ENCODE results near the gene FLOT1. TPM values are rescaled to one million over a fixed set of nuclear protein-coding genes. Genes with fewer than 3 reads are reported as not detected.
A peak's percentile ranks its signal among the peaks of the same experiment; 100 is the strongest.

Gene FLOT1
- total RNA-seq, 1 experiment from 2014 or later = 111 TPM

DNA sequence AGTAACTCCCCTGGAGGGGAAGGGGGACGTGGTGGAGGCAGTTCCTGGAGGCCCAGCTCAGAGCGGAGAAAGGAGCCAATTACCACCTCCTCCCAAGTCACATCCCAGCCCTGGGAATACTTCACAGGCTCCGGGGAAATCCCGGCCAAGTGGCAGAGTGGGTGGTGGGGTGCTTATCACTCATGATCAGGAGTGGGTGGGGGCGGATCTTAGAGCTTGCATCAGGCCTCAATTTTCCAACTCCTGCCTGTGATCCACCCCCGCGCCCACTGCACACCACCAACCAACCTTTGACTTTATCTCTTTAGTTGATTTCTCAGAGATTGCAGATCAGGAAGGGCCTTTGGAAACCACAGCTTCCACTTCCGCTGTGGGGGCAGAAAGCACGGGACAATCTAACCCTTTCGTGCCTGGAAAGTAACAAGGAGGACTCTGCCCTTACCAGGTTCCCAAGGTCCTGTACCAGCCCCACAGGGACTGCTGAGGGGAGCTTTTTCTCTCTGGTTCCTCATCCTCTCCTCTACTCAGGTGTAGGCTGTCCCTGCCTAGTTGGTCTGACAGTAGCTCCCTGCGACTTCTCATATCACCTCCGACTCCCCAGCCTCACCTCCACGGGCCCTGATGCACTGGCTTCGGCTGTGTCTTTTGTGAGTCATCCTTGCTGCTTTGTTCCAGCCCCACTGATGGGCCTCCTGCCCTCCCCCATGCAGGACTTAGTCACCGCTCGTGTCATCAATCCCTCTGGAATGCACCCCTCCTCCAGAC lies 26.8 kb upstream of the FLOT1 start:
- Histone ChIP-seq H3K4me2 (ENCODE audit: insufficient read depth, insufficient read length, low read length) (peak overlapping the region; percentile 5), H2BK12ac (ENCODE audit: insufficient read length, low read depth, low read length) (peak overlapping the region; percentile 3), H2BK5ac (ENCODE audit: insufficient read length, low read length) (no peak overlapping the region), H3K4ac (ENCODE audit: low read depth, low read length) (peak overlapping the region; percentile 27), H3K79me2 (ENCODE audit: insufficient read depth, low read length) (no peaks in the 10 kb centered on the region), H3K4me1 (ENCODE audit: insufficient read depth, low read length) (peaks cover 21% of the 10 kb centered on the region; the same call in 1 of the 2 replicates), H4K8ac (replicated peaks; ENCODE audit: insufficient read length, low read depth, low read length) (no peak overlapping the region), H3K14ac (ENCODE audit: insufficient read depth, low read length) (peak overlapping the region; percentile 72; the same call in 1 of the 2 replicates), H4K91ac (ENCODE audit: insufficient read length, low read depth, low read length) (no peak overlapping the region), H3K56ac (ENCODE audit: insufficient read length, low read depth, low read length) (no peak overlapping the region), H4K20me1 (ENCODE audit: control insufficient read depth, insufficient read depth, insufficient read length) (no peaks in the 10 kb centered on the region), H3T11ph (ENCODE audit: low read length) (no peak overlapping the region), H2AFZ (ENCODE audit: low read length) (no peak overlapping the region), H3K18ac (ENCODE audit: insufficient read length, low read depth, low read length) (peak overlapping the region; percentile 28), H3K27me3 (ENCODE audit: insufficient read depth, low read length) (no peaks in the 10 kb centered on the region), H2AK5ac (ENCODE audit: insufficient read length, low read length) (no peak overlapping the region), H3K9ac (ENCODE audit: extremely low read depth, insufficient read length, low read length) (no peak overlapping the region), H4K5ac (ENCODE audit: insufficient read length, low read depth, low read length) (no peak overlapping the region), H2BK15ac (ENCODE audit: low read depth, low read length) (no peak overlapping the region), H3K79me1 (ENCODE audit: insufficient read depth, low read depth, low read length, poor library complexity, severe bottlenecking) (no peaks in the 10 kb centered on the region), H2BK120ac (ENCODE audit: low read depth, low read length, poor library complexity, severe bottlenecking) (peak overlapping the region; percentile 89), H3K27ac (ENCODE audit: insufficient read length, low read depth, low read length) (peak overlapping the region; percentile 21), H3K23ac (ENCODE audit: insufficient read length, low read depth, low read length) (no peak overlapping the region), H3K9me3 (ENCODE audit: control insufficient read depth, low read depth, low read length) (no peaks in the 10 kb centered on the region), H2BK20ac (ENCODE audit: low read depth, low read length, poor library complexity, severe bottlenecking) (no peak overlapping the region), H3K23me2 (ENCODE audit: insufficient read length, low read depth, low read length, poor library complexity, severe bottlenecking) (no peaks in the 10 kb centered on the region)
- H3K4me1 Mint-ChIP-seq = peaks cover 53 to 61% of the 10 kb centered on the region in 2 experiments
- no CpG with 5 or more reads among the region's 16 CpGs for WGBS (ENCODE audit: extremely low coverage, insufficient read length, low lambda C conversion rate)
- no peaks in the 10 kb centered on the region for H3K9me3 Mint-ChIP-seq
- H3K27me3 Mint-ChIP-seq (ENCODE audit: low read depth) = no peaks in the 10 kb centered on the region; the same call in 1 of the 2 replicates
- peak overlapping the region; percentile 47 to 60; a peak in 4 of 5 replicates for H3K4me3 Mint-ChIP-seq
- peak overlapping the region; percentile 86 to 99 (median 97) for H3K27ac Mint-ChIP-seq
- H3K36me3 Mint-ChIP-seq (ENCODE audit: insufficient read depth in 1 of 3, low read depth in 3 of 3) = peaks cover 0 to 1% (median 0%) of the 10 kb centered on the region in 3 experiments; a peak in 1 of 7 replicates
- DNase-seq = peak; percentile 79
- TF ChIP-seq, protein P1, sequence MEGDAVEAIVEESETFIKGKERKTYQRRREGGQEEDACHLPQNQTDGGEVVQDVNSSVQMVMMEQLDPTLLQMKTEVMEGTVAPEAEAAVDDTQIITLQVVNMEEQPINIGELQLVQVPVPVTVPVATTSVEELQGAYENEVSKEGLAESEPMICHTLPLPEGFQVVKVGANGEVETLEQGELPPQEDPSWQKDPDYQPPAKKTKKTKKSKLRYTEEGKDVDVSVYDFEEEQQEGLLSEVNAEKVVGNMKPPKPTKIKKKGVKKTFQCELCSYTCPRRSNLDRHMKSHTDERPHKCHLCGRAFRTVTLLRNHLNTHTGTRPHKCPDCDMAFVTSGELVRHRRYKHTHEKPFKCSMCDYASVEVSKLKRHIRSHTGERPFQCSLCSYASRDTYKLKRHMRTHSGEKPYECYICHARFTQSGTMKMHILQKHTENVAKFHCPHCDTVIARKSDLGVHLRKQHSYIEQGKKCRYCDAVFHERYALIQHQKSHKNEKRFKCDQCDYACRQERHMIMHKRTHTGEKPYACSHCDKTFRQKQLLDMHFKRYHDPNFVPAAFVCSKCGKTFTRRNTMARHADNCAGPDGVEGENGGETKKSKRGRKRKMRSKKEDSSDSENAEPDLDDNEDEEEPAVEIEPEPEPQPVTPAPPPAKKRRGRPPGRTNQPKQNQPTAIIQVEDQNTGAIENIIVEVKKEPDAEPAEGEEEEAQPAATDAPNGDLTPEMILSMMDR (conservative IDR thresholded peaks at IDR 0.05) = no peak

Measured in H9 (cell line).